ENCODE measurements around the gene KLHDC3.

KLHDC3 gene

DNA sequence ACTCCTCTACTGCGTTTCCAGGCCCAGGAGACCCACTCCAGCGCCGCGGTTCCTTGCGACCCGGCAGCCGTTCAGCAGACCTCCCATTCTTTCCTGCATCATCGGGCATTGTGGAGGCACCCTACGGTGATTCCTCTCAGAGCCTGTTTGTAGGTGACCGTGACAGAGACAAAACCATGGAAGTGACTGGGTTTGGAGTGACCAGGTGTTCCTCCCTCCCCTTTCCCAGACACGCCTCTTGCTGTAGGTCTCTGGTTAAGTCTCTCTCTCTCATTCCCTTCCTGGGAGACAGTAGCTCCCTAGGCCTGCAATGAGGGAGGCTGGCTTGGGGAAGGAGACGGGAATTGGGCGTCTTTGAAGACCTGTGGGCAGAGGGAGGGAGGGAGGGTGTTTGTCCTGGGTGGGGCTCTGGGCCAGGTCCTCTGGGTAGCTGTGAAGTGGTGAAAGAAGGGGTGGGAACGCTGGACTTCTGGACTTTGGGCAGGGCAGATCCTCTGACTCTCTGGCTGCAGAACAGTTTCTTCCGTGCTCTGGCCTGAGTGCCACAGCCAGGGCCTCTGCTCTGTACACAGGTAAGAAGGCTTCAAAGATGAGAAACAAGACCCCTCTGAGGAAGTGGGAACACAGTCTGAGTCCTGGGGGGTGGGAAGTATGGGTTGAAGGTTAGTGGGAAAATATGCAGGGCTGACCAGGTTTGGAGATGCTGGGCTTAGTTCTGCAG lies 46.1 kb downstream of the KLHDC3 start:
- DNase-seq = no peak

DNA sequence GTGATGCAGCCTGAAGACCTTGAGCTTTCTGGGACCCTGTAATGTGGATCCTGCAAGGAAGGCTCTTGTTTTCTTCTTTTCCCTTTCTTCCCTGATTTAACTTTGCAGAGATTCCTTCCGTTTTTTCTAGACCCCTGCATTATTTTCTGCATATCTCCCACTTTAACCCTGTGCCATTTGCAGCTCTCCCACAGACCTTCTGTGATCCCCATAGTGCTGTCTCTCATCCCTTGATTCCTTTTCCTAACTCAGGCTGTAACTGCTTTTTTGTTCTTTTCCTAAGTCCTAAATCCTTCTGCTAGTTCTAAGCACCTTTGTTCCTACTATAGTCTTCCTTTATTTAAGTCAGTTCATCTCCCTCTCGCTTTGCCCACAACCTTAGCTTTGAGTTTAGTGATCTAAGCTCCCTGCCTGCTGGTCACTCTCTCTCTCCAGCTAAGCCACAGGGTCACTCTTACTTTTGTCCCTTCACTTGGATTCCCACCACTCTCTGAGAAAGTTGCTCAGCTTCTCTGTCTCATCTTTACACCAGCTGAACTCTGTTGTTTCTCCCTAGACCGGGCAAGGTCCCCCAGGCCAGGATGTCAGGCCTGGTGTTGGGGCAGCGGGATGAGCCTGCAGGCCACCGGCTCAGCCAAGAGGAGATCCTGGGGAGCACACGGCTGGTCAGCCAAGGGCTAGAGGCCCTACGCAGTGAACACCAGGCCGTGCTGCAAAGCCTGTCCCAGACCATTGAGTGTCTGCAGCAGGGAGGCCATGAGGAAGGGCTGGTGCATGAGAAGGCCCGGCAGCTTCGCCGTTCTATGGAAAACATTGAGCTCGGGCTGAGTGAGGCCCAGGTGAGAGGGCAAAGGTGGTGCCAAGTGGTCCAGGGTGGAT lies 46.9 kb downstream of the KLHDC3 start:
- no peak for DNase-seq

DNA sequence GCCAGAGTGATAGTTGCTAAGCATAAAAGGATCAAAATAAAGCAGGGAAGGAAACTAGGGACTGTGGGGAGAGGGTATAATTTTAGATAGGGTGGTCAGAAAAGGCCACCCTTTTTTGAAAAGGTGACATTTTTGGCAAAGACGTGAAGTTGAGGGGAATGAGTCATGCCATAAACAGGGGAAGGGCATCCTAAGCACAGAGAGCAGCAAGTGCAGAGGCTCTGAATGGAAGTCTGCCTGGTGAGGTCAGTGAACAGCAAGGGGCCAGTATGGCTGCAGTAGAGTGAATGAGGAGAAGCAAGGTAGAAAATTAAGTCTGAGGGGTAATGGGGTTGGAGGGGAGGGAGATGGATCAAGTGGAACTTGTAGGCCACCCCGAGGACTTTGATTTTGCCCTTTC lies 47.8 kb downstream of the KLHDC3 start:
- DNase-seq = no peak

DNA sequence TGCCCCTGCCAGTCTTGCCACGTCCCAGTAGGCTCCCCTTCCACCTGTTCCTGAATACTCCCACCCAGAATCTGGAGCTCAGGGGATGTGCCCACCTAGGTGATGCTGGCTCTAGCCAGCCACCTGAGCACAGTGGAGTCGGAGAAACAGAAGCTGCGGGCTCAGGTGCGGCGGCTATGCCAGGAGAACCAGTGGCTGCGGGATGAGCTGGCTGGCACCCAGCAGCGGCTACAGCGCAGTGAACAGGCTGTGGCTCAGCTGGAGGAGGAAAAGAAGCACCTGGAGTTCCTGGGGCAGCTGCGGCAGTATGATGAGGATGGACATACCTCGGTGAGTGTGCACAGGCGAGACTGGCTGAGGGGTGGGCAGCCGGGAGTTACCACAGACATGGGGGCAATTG lies 48.8 kb downstream of the KLHDC3 start:
- no peak for DNase-seq

DNA sequence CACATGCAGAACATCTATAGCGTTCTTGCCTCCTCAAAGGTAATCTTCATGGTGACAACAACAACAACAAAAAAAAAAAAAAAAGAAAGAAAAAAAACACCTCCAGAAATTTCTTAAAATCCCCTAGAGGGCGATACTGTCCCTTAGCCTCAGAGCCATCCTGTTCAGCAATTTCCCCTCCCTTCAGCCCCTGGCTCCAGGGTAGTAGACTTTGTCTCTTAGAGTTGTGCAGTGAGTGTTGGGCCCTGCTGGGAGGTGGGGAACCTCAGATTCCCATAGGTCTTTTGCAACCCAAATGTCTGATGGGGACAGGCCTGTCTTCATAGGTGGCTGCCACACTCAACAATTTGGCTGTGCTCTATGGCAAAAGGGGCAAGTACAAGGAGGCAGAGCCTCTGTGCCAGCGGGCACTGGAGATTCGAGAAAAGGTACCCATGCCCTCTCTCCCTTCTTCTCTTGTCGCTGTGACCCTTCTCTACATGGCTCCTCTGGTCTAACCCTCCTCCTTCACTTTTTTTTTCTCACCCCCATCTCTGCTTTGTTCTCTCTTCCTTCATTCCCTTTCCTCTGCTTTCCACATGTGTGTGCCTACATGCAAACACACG lies 56.1 kb downstream of the KLHDC3 start:
- peak; percentile 28 for DNase-seq

Data from activated CD4-positive, alpha-beta T cell treated with anti-CD3 and anti-CD28 coated beads for 48 hours (primary cell).